ENCODE data around the gene DRAM2. TPM values are rescaled to one million over a fixed set of nuclear protein-coding genes. Genes with fewer than 3 reads are reported as not detected.

The DRAM2 gene
- total and polyA plus RNA-seq, 9 of the 15 experiments (the other 6 are each of a cell fraction or from before 2014, with no cell fraction given), result 29.0 to 161 (median 53.5) TPM

- TF ChIP-seq RBM17 (IDR thresholded peaks at IDR 0.05; ENCODE audit: borderline replicate concordance, low read depth, low read length), result no peak
- TF ChIP-seq VEZF1 (CRISPR knock-in tag; IDR thresholded peaks at IDR 0.05), result peak; percentile 87
- no peak for TF ChIP-seq MAFF (IDR thresholded peaks at IDR 0.05; ENCODE audit: low read length)
- TF ChIP-seq THRA (IDR thresholded peaks at IDR 0.05), result no peak
- TF ChIP-seq CTCF (IDR thresholded peaks at IDR 0.05 in 2 of 3, conservative IDR thresholded peaks at IDR 0.05 in 1 of 3; ENCODE audit: insufficient read depth in 2 of 3, low read depth in 1 of 3, low read length in 3 of 3), result no peak
- 0 out of 2 replicates have a peak, but pooled peaks have one; percentile 49 for TF ChIP-seq SNIP1 (IDR thresholded peaks at IDR 0.05; ENCODE audit: low read depth)
- no peak for TF ChIP-seq WHSC1 (IDR thresholded peaks at IDR 0.05; ENCODE audit: low read length)
- TF ChIP-seq DNMT1 (IDR thresholded peaks at IDR 0.05), result no peak
- TF ChIP-seq SAP30 (IDR thresholded peaks at IDR 0.05; ENCODE audit: borderline replicate concordance, insufficient read depth, low read depth, low read length, poor library complexity, severe bottlenecking), result peak; percentile 20
- 0 out of 2 replicates have a peak, but pooled peaks have one; percentile 53 for TF ChIP-seq HDAC6 (IDR thresholded peaks at IDR 0.05; ENCODE audit: low read depth, low read length)
- no peak for TF ChIP-seq ZNF707 (CRISPR knock-in tag; conservative IDR thresholded peaks at IDR 0.05)
- TF ChIP-seq LCOR (CRISPR knock-in tag; IDR thresholded peaks at IDR 0.05), result 0 out of 2 replicates have a peak, but pooled peaks have one; percentile 17
- TF ChIP-seq SAFB2 (IDR thresholded peaks at IDR 0.05; ENCODE audit: borderline replicate concordance, low read depth, low read length, severe bottlenecking), result no peak
- TF ChIP-seq KLF16 (IDR thresholded peaks at IDR 0.05), result no peak
- TF ChIP-seq ZNF263 (CRISPR knock-in tag; IDR thresholded peaks at IDR 0.05; ENCODE audit: borderline replicate concordance), result no peak
- TF ChIP-seq STAG1 (CRISPR knock-in tag; IDR thresholded peaks at IDR 0.05; ENCODE audit: borderline replicate concordance), result no peak
- TF ChIP-seq HINFP (tag; conservative IDR thresholded peaks at IDR 0.05; ENCODE audit: low read depth), result no peak
- TF ChIP-seq MAX (CRISPR knock-in tag; IDR thresholded peaks at IDR 0.05), result no peak
- no peak for TF ChIP-seq ATF1 (CRISPR knock-in tag; IDR thresholded peaks at IDR 0.05)
- no peak for TF ChIP-seq ATF1 (tag; IDR thresholded peaks at IDR 0.05)
- TF ChIP-seq PTBP1 (IDR thresholded peaks at IDR 0.05; ENCODE audit: low read depth, low read length), result no peak
- no peak for TF ChIP-seq ZNF282 (CRISPR knock-in tag; IDR thresholded peaks at IDR 0.05)
- TF ChIP-seq ESRRA (IDR thresholded peaks at IDR 0.05; ENCODE audit: borderline replicate concordance, low read depth), result peak; percentile 62; the same call in 1 of the 2 replicates
These were observed 453 bp downstream of the DRAM2 start (continued) for GRCh38 chr1:111139324-111139955.

All from K562 (cell line).